Measurements from ENCODE around the gene MOBP.

Gene MOBP

GRCh38 chr3:39521456-39521855 lies 54.0 kb downstream of the MOBP start:
- no peak for TF ChIP-seq CTCF (IDR thresholded peaks at IDR 0.05)
- no peak overlapping the region for H3K27ac ChIP-seq
- H3K36me3 ChIP-seq, result no peaks in the 10 kb centered on the region
- H3K9me3 ChIP-seq, result peaks cover 0 to 6% (median 3%) of the 10 kb centered on the region in 3 donors
- peaks cover 0 to 3% (median 0%) of the 10 kb centered on the region in 4 donors for H3K4me1 ChIP-seq
- no peak overlapping the region for H3K4me3 ChIP-seq
- intact Hi-C loops (cut with DNase I; ENCODE audit: low total_unique reads), result no loop called here
- H3K27me3 ChIP-seq, result no peaks in the 10 kb centered on the region
- DNase-seq, result no peak

- Histone ChIP-seq H3K27me3 (no peaks in the 10 kb centered on the region), H3K4me3 (no peak overlapping the region), H3K4me1 (peaks cover 0 to 3% (median 0%) of the 10 kb centered on the region in 4 donors), H3K27ac (no peak overlapping the region), H3K36me3 (no peaks in the 10 kb centered on the region), H3K9me3 (peaks cover 0 to 6% (median 3%) of the 10 kb centered on the region in 3 donors)
- TF ChIP-seq CTCF (IDR thresholded peaks at IDR 0.05), result no peak
- DNase-seq, result no peak
- intact Hi-C loops (cut with DNase I; ENCODE audit: low total_unique reads), result no loop called here
Measured at GRCh38 chr3:39524107-39524506, 56.6 kb downstream of the MOBP start.

GRCh38 chr3:39528844-39529243 lies 61.4 kb downstream of the MOBP start:
- DNase-seq, result no peak
- Histone ChIP-seq H3K27ac (no peak overlapping the region), H3K36me3 (no peaks in the 10 kb centered on the region), H3K4me1 (peaks cover 0 to 10% (median 0%) of the 10 kb centered on the region in 4 donors), H3K4me3 (no peak overlapping the region), H3K9me3 (peaks cover 0 to 6% (median 1%) of the 10 kb centered on the region in 3 donors), H3K27me3 (no peaks in the 10 kb centered on the region)
- TF ChIP-seq CTCF (IDR thresholded peaks at IDR 0.05), result no peak
- intact Hi-C loops (cut with DNase I; ENCODE audit: low total_unique reads), result no loop called here

- H3K9me3 ChIP-seq, result peaks cover 0 to under 1% (median 0%) of the 10 kb centered on the region in 3 donors
- H3K4me1 ChIP-seq, result peaks cover 0 to 10% (median 0%) of the 10 kb centered on the region in 4 donors
- DNase-seq, result no peak
- intact Hi-C loops (cut with DNase I; ENCODE audit: low total_unique reads), result no loop called here
- H3K4me3 ChIP-seq, result no peak overlapping the region
- no peaks in the 10 kb centered on the region for H3K27me3 ChIP-seq
- H3K27ac ChIP-seq, result no peak overlapping the region
- TF ChIP-seq CTCF (IDR thresholded peaks at IDR 0.05), result no peak
- no peaks in the 10 kb centered on the region for H3K36me3 ChIP-seq
Measured at GRCh38 chr3:39529577-39529976, 62.1 kb downstream of the MOBP start.

GRCh38 chr3:39531066-39531465 lies 63.6 kb downstream of the MOBP start:
- H3K27ac ChIP-seq, result no peak overlapping the region

More at GRCh38 chr3:39531066-39531465, 63.6 kb downstream of the MOBP start:
- Histone ChIP-seq H3K4me3 (no peak overlapping the region), H3K36me3 (no peaks in the 10 kb centered on the region), H3K4me1 (peaks cover 0 to 10% (median 0%) of the 10 kb centered on the region in 4 donors), H3K27me3 (no peaks in the 10 kb centered on the region), H3K9me3 (no peaks in the 10 kb centered on the region)
- TF ChIP-seq CTCF (IDR thresholded peaks at IDR 0.05), result no peak
- DNase-seq, result no peak
- intact Hi-C loops (cut with DNase I; ENCODE audit: low total_unique reads), result no loop called here
